ENCODE results near the gene NFATC1. TPM values are rescaled to one million over a fixed set of nuclear protein-coding genes. Genes with fewer than 3 reads are reported as not detected.

Gene NFATC1
- total RNA-seq, 1 donor from 2014 or later: 7.1 TPM

DNA sequence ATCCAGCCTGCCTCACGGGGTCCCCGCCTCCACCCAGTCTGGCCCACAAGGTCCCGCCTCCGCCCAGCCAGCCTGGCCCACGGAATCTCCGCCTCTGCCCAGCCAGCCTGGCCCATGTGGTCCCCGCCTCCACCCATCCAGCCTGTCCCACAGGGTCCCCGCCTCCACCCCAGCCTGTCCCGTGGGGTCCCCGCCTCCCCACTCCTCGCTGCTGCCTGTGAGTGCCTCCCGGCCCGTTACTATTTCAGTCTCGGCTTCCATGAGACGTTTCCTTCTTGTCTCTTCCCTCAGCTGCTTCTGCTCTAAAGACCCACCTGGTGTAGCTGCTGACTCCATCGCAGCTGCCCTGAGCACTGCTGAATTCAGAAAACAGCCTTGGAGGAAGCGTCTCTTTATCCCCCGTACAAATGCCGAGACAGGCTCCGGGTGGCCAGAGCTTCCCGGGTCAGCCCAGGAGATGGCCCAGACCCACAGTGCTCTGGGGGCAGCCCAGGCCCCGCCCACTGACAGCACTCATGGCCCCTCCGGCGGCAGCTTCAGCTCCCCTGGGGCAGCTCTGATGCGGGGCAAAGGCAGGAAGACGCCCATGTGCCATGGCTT lies 69.8 kb downstream of the NFATC1 start:
- DNase-seq (ENCODE audit: low spot score): no peak
- peaks cover 18% of the 10 kb centered on the region for H3K4me1 Mint-ChIP-seq (ENCODE audit: low read depth)
- peaks cover 8% of the 10 kb centered on the region for H3K36me3 Mint-ChIP-seq (ENCODE audit: low read depth)
- H3K27me3 Mint-ChIP-seq (ENCODE audit: low read depth): no peaks in the 10 kb centered on the region
- H3K9me3 Mint-ChIP-seq (ENCODE audit: low read depth): no peaks in the 10 kb centered on the region
- peak overlapping the region; percentile 13 for H3K4me3 Mint-ChIP-seq (ENCODE audit: unreplicated experiment)
- TF ChIP-seq CTCF (IDR thresholded peaks at IDR 0.05): no peak
- H3K27ac Mint-ChIP-seq (ENCODE audit: unreplicated experiment): no peak overlapping the region

DNA sequence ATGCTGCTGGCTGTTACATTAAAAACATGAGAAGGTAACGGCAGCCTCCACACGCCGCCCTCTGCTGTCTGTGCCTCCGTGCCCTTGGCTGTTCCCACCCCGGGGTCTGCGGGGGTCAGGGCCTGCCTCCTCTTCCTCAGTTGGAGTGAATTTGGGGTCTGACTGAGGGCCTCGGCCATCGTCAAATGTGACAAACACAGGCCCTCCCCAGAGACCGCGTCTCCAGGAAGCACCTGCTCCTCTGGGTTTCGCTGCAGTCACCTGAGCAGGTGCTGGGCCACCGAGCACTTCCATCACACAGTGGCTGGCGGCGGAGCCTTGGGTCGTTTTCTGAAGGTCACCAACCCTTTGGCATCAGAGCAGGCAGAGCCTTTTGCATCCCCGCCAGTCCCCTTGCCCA lies 70.9 kb downstream of the NFATC1 start:
- H3K4me1 Mint-ChIP-seq (ENCODE audit: low read depth): peaks cover 10% of the 10 kb centered on the region
- no peaks in the 10 kb centered on the region for H3K27me3 Mint-ChIP-seq (ENCODE audit: low read depth)
- no peaks in the 10 kb centered on the region for H3K9me3 Mint-ChIP-seq (ENCODE audit: low read depth)
- no peak overlapping the region for H3K4me3 Mint-ChIP-seq (ENCODE audit: unreplicated experiment)
- peaks cover 8% of the 10 kb centered on the region for H3K36me3 Mint-ChIP-seq (ENCODE audit: low read depth)
- DNase-seq (ENCODE audit: low spot score): no peak
- no peak overlapping the region for H3K27ac Mint-ChIP-seq (ENCODE audit: unreplicated experiment)
- no peak for TF ChIP-seq CTCF (IDR thresholded peaks at IDR 0.05)

DNA sequence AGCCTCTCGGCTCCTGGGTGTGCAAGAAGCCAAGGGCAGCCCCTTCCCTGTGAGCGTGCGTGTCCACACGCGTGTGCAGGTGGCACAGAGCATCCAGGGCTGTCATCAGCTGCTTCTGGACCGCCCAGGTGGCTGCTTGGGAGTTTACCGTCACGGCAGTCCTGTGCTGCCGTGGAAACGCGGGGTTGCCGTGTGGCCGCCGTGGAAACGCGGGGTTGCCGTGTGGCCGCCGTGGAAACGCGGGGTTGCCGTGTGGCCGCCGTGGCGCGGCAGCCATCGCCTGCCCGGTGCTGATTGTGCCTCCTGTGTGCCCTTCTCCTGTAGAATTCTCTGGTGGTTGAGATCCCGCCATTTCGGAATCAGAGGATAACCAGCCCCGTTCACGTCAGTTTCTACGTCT lies 71.4 kb downstream of the NFATC1 start:
- Mint-ChIP-seq H3K27me3 (ENCODE audit: low read depth) (no peaks in the 10 kb centered on the region), H3K27ac (ENCODE audit: unreplicated experiment) (no peak overlapping the region), H3K36me3 (ENCODE audit: low read depth) (peaks cover 8% of the 10 kb centered on the region), H3K9me3 (ENCODE audit: low read depth) (no peaks in the 10 kb centered on the region), H3K4me3 (ENCODE audit: unreplicated experiment) (no peak overlapping the region), H3K4me1 (ENCODE audit: low read depth) (peaks cover 10% of the 10 kb centered on the region)
- DNase-seq (ENCODE audit: low spot score): no peak
- no peak for TF ChIP-seq CTCF (IDR thresholded peaks at IDR 0.05)

- Mint-ChIP-seq H3K36me3 (ENCODE audit: low read depth) (peaks cover 8% of the 10 kb centered on the region), H3K9me3 (ENCODE audit: low read depth) (no peaks in the 10 kb centered on the region), H3K4me1 (ENCODE audit: low read depth) (peaks cover 10% of the 10 kb centered on the region), H3K27ac (ENCODE audit: unreplicated experiment) (no peak overlapping the region), H3K27me3 (ENCODE audit: low read depth) (no peaks in the 10 kb centered on the region), H3K4me3 (ENCODE audit: unreplicated experiment) (no peak overlapping the region)
- no peak for DNase-seq (ENCODE audit: low spot score)
- TF ChIP-seq CTCF (IDR thresholded peaks at IDR 0.05): no peak
Observed at GRCh38 chr18:79468119-79468789, 72.5 kb downstream of the NFATC1 start.

DNA sequence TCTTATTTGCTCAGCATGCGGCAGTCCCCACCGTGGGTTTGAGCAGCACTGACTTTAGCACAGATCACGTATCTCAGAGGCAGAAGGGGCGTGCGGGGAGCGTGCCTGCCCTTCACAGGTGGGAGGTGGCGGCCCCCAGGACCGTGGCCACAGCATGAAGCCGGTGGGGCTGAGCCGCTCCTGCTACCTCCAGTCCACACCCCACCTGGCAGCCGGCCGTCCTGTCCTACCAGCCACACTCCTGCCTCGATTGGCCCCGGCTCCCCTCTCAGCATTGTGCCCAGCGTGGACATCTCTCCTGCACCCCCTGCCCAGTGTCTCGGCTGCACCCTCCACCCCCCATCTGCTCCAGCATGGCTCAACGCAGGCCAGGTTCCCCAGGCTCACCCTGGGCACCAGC lies 73.6 kb downstream of the NFATC1 start:
- H3K27ac Mint-ChIP-seq (ENCODE audit: unreplicated experiment): no peak overlapping the region
- no peak for DNase-seq (ENCODE audit: low spot score)
- TF ChIP-seq CTCF (IDR thresholded peaks at IDR 0.05): no peak
- H3K4me1 Mint-ChIP-seq (ENCODE audit: low read depth): peaks cover 10% of the 10 kb centered on the region
- no peak overlapping the region for H3K4me3 Mint-ChIP-seq (ENCODE audit: unreplicated experiment)
- no peaks in the 10 kb centered on the region for H3K9me3 Mint-ChIP-seq (ENCODE audit: low read depth)
- peaks cover 8% of the 10 kb centered on the region for H3K36me3 Mint-ChIP-seq (ENCODE audit: low read depth)
- no peaks in the 10 kb centered on the region for H3K27me3 Mint-ChIP-seq (ENCODE audit: low read depth)

Data from chondrocyte (in vitro differentiated cells).